NCI-H128 (cell line): Measurements from ENCODE around the gene EHD3.

Source experiments
- DNase-seq: peaks from one replicate; lab custom pipeline; 2025; ENCODE audit not compliant: unreplicated experiment; lab: John Stamatoyannopoulos, UW

Gene EHD3

GRCh38 chr2:31254237-31255203, 20.6 kb downstream of the EHD3 start:
- no peak for DNase-seq

GRCh38 chr2:31255911-31256571, 22.1 kb downstream of the EHD3 start:
- DNase-seq, result no peak

- no peak for DNase-seq
These were observed 22.8 kb downstream of the EHD3 start for GRCh38 chr2:31256611-31257382.

- DNase-seq, result no peak
These were observed 24.4 kb downstream of the EHD3 start for GRCh38 chr2:31258351-31258750.

GRCh38 chr2:31259075-31259474, 25.1 kb downstream of the EHD3 start:
- no peak for DNase-seq

- no peak for DNase-seq
These were observed 26.9 kb downstream of the EHD3 start for GRCh38 chr2:31260870-31261269.

- DNase-seq, result no peak
These were observed 29.8 kb downstream of the EHD3 start for GRCh38 chr2:31263636-31264190.

GRCh38 chr2:31265234-31265633, 31.3 kb downstream of the EHD3 start:
- DNase-seq, result no peak

- no peak for DNase-seq
These were observed 32.9 kb downstream of the EHD3 start for GRCh38 chr2:31266804-31267203.

GRCh38 chr2:31267437-31268120, 33.6 kb downstream of the EHD3 start:
- no peak for DNase-seq

GRCh38 chr2:31268344-31268743, 34.4 kb downstream of the EHD3 start:
- no peak for DNase-seq

- DNase-seq, result no peak
These were observed 35.1 kb downstream of the EHD3 start for GRCh38 chr2:31269087-31269486.

GRCh38 chr2:31270131-31270530, 36.2 kb downstream of the EHD3 start:
- DNase-seq, result no peak

- DNase-seq, result no peak
These were observed 36.9 kb downstream of the EHD3 start for GRCh38 chr2:31270822-31271231.

GRCh38 chr2:31271851-31272267, 37.9 kb downstream of the EHD3 start:
- no peak for DNase-seq

- DNase-seq, result no peak
These were observed 40.6 kb downstream of the EHD3 start for GRCh38 chr2:31274401-31275075.

- DNase-seq, result no peak
These were observed 42.0 kb downstream of the EHD3 start for GRCh38 chr2:31275976-31276375.

- no peak for DNase-seq
These were observed 43.7 kb downstream of the EHD3 start for GRCh38 chr2:31277621-31278020.

- DNase-seq, result no peak
These were observed 48.7 kb downstream of the EHD3 start for GRCh38 chr2:31282634-31283033.
